GM18867 (cell line): ENCODE data around the gene BRD7.

Experiments used
- ATAC-seq: cut with Tn5 transposase; IDR thresholded peaks from one replicate; pipeline ENCODE4 v1.9.1; 2021; ENCODE audit warnings: mild to moderate bottlenecking, moderate library complexity; ENCODE audit not compliant: unreplicated experiment

Gene BRD7

GRCh38 chr16:50305441-50306061 is 63.2 kb downstream of the BRD7 start:
- no peak for ATAC-seq

- ATAC-seq = no peak
Measured at GRCh38 chr16:50304467-50305440, 64.0 kb downstream of the BRD7 start.

- no peak for ATAC-seq
Measured at GRCh38 chr16:50303605-50304466, 65.0 kb downstream of the BRD7 start.

- ATAC-seq = no peak
Measured at GRCh38 chr16:50303041-50303604, 65.7 kb downstream of the BRD7 start.

GRCh38 chr16:50302472-50303005 is 66.2 kb downstream of the BRD7 start:
- ATAC-seq = no peak

GRCh38 chr16:50301626-50302471 is 66.9 kb downstream of the BRD7 start:
- ATAC-seq = no peak

- no peak for ATAC-seq
Measured at GRCh38 chr16:50300942-50301625, 67.7 kb downstream of the BRD7 start.

GRCh38 chr16:50299508-50300105 is 69.2 kb downstream of the BRD7 start:
- no peak for ATAC-seq

GRCh38 chr16:50298591-50299507 is 69.9 kb downstream of the BRD7 start:
- ATAC-seq = no peak

- no peak for ATAC-seq
Measured at GRCh38 chr16:50298075-50298460, 70.7 kb downstream of the BRD7 start.

- no peak for ATAC-seq
Measured at GRCh38 chr16:50297301-50298074, 71.3 kb downstream of the BRD7 start.

- ATAC-seq = no peak
Measured at GRCh38 chr16:50296807-50297206, 72.0 kb downstream of the BRD7 start.

- no peak for ATAC-seq
Measured at GRCh38 chr16:50295541-50296132, 73.2 kb downstream of the BRD7 start.

GRCh38 chr16:50294955-50295354 is 73.8 kb downstream of the BRD7 start:
- ATAC-seq = no peak

- no peak for ATAC-seq
Measured at GRCh38 chr16:50293994-50294855, 74.6 kb downstream of the BRD7 start.
